T-helper 2 cell treated with Interferon-gamma antibody and Interleukin-4, amounts not matched to agents 100 ng/mL and 5 ng/mL, for 36 hours (primary cell): ENCODE data around the gene DNAJC11. TPM values are rescaled to one million over a fixed set of nuclear protein-coding genes. Genes with fewer than 3 reads are reported as not detected.
"Not testable (repeated sequence)": the region's sequence is repeated elsewhere in the genome, so short reads cannot be mapped to it uniquely, and the experiment has no call there.

Experiments used
- intact Hi-C: fragments of 100-400 bp; cut with micrococcal nuclease; formaldehyde crosslinking; loops from one replicate; pipeline ENCODE4 v1.15.1; 2023
- total RNA-seq: library from RNA; stranded (reverse); gene quantifications from 2 replicates; pipeline ENCODE4 v1.2.3, GENCODE V29; 2022

Gene DNAJC11
- total RNA-seq, 1 donor from 2014 or later, result 52.9 TPM

GRCh38 chr1:6653436-6654290 is 48.0 kb downstream of the DNAJC11 start:
- intact Hi-C loops, result no loop called here

- intact Hi-C loops, result no loop called here
Observed at GRCh38 chr1:6652986-6653385, 48.6 kb downstream of the DNAJC11 start.

DNA sequence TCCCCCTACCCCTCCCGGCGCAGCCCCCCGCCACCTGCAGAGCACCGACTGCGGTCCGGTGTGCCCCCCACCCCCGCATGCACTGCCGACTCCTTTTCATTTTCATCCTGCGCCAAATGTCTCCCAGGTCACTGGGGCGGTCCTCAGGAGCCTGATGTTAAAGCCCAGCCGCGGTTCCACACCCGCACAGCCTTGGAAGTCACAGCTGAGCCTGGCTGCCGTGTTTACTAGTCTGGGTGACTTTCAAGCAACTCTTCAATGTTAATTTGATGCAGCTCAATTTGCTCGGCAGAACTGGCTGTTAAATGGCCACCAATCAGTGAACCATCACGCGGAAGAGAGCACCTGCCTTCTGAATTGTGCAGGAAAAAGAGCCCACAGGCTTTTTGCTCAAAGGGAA is 49.7 kb downstream of the DNAJC11 start:
- intact Hi-C loops, result no loop called here

- intact Hi-C loops, result no loop called here
Observed at GRCh38 chr1:6648556-6648955, 53.1 kb downstream of the DNAJC11 start.

- intact Hi-C loops, result loop anchor here (1.0 kb wide), 2 partner anchors 92 to 160 kb away; partner anchors contain the start of gene NOL9
Observed at GRCh38 chr1:6646499-6647148, 55.0 kb downstream of the DNAJC11 start.

- intact Hi-C loops, result no loop called here
Observed at GRCh38 chr1:6645018-6645417, 56.6 kb downstream of the DNAJC11 start.

DNA sequence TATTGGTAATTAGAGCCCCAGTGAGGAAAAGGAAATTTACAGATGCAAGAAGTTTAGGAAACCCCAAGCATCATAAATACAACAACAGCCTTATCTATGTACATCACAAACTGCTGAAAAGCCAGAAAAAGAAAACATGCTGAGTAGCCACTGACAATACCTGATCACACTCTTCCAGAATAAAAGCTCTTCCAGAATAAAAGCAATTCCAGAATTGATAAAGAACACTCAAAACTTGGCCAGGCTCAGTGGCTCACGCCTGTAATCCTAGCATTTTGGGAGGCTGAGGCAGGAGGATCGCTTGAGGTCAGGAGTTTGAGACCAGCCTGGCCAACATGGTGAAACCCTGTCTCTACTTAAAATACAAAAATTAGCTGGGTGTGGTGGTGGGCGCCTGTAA is 60.7 kb downstream of the DNAJC11 start:
- intact Hi-C loops, result not testable (repeated sequence)

DNA sequence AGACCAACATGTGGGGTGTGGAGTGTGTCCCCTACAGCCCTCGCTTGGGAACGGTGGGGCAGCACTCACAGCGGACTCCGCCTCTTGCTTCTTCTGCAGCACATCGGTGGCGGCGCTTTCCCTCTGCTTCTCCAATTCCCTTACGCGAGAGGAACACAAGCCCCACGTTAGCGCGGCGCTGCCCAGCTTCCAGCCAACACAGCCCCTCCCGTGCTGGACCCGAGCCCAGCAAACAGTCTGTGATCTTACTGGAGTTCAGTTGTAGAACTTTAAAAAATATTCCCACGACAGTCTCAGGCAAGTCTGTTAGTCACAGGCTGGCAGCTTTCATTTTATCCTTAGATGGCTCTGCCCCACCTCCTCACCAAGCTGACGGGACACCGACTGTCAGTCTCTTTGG is 63.4 kb downstream of the DNAJC11 start:
- intact Hi-C loops, result no loop called here

- intact Hi-C loops, result no loop called here
Observed at GRCh38 chr1:6637770-6638169, 63.8 kb downstream of the DNAJC11 start.

GRCh38 chr1:6636778-6637177 is 64.8 kb downstream of the DNAJC11 start:
- intact Hi-C loops, result not testable (repeated sequence)

GRCh38 chr1:6635910-6636760 is 65.5 kb downstream of the DNAJC11 start:
- intact Hi-C loops, result no loop called here

DNA sequence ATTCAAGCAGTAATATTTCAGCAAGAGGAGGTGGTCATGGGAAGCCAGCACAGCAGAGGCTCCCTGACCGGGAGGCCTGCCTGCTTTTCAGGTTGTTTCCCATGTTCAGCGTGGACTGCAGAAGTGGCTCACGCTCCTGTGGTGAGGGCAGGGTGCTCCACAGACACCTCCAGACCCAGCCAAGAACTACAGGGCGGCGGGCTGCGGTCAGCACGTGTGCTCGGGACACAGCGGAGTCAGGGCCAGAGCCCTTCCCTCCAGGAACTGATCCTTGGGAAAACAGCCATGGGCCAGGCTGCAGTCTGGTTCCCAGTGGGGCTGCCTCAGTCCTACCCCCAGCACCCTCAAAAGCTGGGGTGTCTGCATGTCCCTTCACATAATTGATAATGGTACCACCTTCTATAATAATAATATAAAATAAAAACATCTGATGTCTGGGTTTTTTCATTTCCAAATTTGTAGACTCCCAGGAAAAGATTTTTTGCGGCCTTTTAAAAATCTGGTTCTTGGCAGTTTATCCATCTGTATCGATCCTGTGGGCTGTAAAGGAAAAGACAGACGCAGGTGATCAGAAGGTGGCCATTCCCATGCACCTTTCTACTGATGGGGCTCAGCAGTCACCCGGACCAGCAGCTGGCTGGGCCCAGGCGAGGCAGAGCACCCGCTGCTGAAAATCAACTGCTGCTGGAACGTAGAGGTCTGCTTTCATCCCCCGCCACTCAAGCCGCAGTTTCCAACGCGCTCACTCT is 66.3 kb downstream of the DNAJC11 start:
- intact Hi-C loops, result no loop called here

- intact Hi-C loops, result no loop called here
Observed at GRCh38 chr1:6634371-6635052, 67.1 kb downstream of the DNAJC11 start.

- intact Hi-C loops, result no loop called here
Observed at GRCh38 chr1:6632588-6633514, 68.8 kb downstream of the DNAJC11 start.

DNA sequence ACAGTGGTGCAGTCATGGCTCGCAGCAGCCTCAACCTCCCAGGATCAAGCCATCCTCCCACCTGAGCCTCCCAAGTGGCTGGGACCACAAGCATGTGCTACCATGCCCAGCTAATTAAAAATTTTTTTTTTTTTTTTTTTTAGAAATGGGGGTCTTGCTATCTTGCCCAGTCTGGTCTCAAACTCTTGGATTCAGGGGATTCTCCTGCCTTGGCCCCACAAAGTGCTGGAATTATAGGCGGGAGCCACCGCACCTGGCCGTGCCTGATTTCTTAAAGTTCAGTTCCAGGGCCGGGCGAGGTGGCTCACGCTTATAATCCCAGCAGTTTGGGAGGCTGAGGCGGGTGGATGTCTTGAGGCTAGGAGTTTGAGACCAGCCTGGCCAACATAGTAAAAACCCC is 70.6 kb downstream of the DNAJC11 start:
- intact Hi-C loops, result no loop called here

- intact Hi-C loops, result no loop called here
Observed at GRCh38 chr1:6630027-6630426, 71.6 kb downstream of the DNAJC11 start.

- intact Hi-C loops, result no loop called here
Observed at GRCh38 chr1:6628971-6629479, 72.6 kb downstream of the DNAJC11 start.

GRCh38 chr1:6627841-6628545 is 73.6 kb downstream of the DNAJC11 start:
- intact Hi-C loops, result no loop called here

DNA sequence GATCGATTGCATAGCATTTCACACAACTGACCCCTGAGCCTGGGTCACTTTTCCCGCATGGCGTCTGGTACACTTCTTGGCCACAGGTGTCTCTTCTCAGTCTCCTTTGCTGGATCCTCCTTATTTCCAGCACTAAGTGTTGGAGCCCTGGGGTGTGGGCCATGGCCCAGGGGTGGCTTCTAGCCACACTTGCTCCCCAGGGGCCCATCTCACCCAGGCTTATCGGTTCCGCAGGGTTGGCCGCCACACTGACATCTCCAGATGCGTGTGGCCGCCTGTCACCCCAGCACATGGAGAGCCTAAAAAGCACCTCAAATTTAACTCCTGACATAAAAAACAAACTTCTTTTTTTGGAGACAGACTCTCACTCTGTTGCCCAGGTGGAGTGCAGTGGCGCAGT is 74.6 kb downstream of the DNAJC11 start:
- intact Hi-C loops, result no loop called here
